Caki2 (cell line): Measurements from ENCODE around the gene FSTL1. TPM values are rescaled to one million over a fixed set of nuclear protein-coding genes. Genes with fewer than 3 reads are reported as not detected.

Experiments used
- DNase-seq: peaks from one replicate; pipeline ENCODE4 v3.0.0-alpha.2; 2015; ENCODE audit warnings: low read depth
- in situ Hi-C: cut with HindIII; loops from 2 replicates; pipeline ENCODE4 v1.10.0; 2016; ENCODE audit warnings: low sequenced_read_pairs, low pct_unique_long_range_greater_than_20kb, mixed read lengths
- total RNA-seq: library from RNA; depleted of rRNA; stranded (reverse); fragments of >200 nt; shearing (Covaris generic); gene quantifications from 2 replicates; pipeline ENCODE4 v1.2.3, GENCODE V29; 2014; ENCODE audit warnings: low replicate concordance; rRNA removed

Gene FSTL1
- total RNA-seq, 1 experiment from 2014 or later, result 8.0 TPM

DNA sequence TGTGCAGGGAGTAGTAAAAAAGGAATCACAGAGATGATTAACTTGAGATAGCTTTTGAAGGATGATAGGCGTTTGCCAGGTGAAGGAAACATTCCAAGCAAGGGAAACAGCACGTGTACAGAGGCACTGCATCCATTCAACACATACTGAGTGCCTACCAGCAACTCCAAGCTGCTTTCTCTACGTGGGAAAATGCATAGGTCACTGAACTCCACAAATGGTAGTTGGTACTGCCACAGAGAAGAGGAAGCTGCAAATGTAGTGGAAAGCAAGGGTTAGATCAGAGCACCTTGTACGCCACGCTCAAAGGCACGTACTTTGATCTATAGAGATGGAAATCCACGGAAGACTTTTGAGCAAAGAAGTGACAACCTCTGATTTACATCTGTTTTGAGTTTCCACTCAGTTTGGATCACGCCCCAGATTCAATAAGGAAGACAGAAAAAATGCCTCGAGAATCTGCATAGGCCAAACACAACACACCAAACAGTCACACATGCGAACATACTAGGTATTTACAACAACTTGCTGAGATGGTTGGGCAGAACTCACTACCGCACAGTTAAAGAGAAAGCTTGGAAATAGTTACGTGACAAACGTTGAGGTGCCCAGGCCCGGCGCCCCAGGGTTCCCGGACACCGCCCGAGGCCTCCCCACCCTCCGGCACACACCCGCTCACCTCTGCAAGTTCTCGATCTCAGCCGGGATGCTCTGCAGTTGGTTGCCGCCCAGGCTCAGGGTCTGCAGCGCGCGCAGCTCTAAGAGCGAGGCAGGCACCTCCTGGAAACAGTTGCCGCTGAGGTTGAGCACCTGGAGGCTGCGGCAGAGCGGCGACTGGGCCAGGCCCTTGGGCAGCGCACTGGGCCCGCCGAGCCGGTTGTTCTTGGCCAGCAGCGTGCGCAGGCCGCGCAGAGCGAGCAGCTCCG is 102.5 kb downstream of the FSTL1 start:
- DNase-seq, result peak; percentile 23
- in situ Hi-C loops, result no loop called here

GRCh38 chr3:120344349-120344748 is 106.4 kb downstream of the FSTL1 start:
- in situ Hi-C loops, result no loop called here
- no peak for DNase-seq

Other genes starting within 250 kb of the FSTL1 start
- gene GPR156, start 165.8 kb downstream of the FSTL1 start, total RNA-seq, result 0.93 TPM in 1 of 2 replicates, not detected in the other
- gene LRRC58, start 101.6 kb downstream of the FSTL1 start, total RNA-seq, result 11.4 and 13.6 TPM in 2 replicates
- 143 and 183 TPM in 2 replicates for gene NDUFB4, start 145.3 kb upstream of the FSTL1 start, total RNA-seq
- 73.3 and 81.7 TPM in 2 replicates for gene HGD, start 231.2 kb upstream of the FSTL1 start, total RNA-seq